Measurements from ENCODE around the gene RAB34. TPM values are rescaled to one million over a fixed set of nuclear protein-coding genes. Genes with fewer than 3 reads are reported as not detected.

The RAB34 gene
- total RNA-seq, 1 donor from 2014 or later = 68.7 TPM

GRCh38 chr17:28719021-28719433 lies 1.4 kb upstream of the RAB34 start:
- TF ChIP-seq CTCF (IDR thresholded peaks at IDR 0.05; ENCODE audit: insufficient read depth, low read length, severe bottlenecking) = no peak
- Histone ChIP-seq H3K4me3 (ENCODE audit: low read depth, low read length) (peak overlapping the region; percentile 11), H3K36me3 (ENCODE audit: control insufficient read depth, insufficient read depth, low read length) (peaks cover 26% of the 10 kb centered on the region), H3K27me3 (ENCODE audit: control insufficient read depth, insufficient read depth, low read length) (no peaks in the 10 kb centered on the region)
- FAIRE-seq (no peak), DNase-seq (ENCODE audit: low read depth) (no peak)

GRCh38 chr17:28718333-28719020 lies 809 bp upstream of the RAB34 start:
- TF ChIP-seq CTCF (IDR thresholded peaks at IDR 0.05; ENCODE audit: insufficient read depth, low read length, severe bottlenecking) = no peak
- H3K4me3 ChIP-seq (ENCODE audit: low read depth, low read length) = peak overlapping the region; percentile 63
- DNase-seq (ENCODE audit: low read depth) (no peak), FAIRE-seq (no peak)
- peaks cover 25% of the 10 kb centered on the region for H3K36me3 ChIP-seq (ENCODE audit: control insufficient read depth, insufficient read depth, low read length)
- no peaks in the 10 kb centered on the region for H3K27me3 ChIP-seq (ENCODE audit: control insufficient read depth, insufficient read depth, low read length)

GRCh38 chr17:28716740-28717577 lies 709 bp downstream of the RAB34 start:
- no peak for TF ChIP-seq CTCF (IDR thresholded peaks at IDR 0.05; ENCODE audit: insufficient read depth, low read length, severe bottlenecking)
- DNase-seq (ENCODE audit: low read depth) = no peak
- Histone ChIP-seq H3K27me3 (ENCODE audit: control insufficient read depth, insufficient read depth, low read length) (no peaks in the 10 kb centered on the region), H3K36me3 (ENCODE audit: control insufficient read depth, insufficient read depth, low read length) (peaks cover 15% of the 10 kb centered on the region), H3K4me3 (ENCODE audit: low read depth, low read length) (peak overlapping the region; percentile 63)
- FAIRE-seq = no peak

- peaks cover 10% of the 10 kb centered on the region for H3K36me3 ChIP-seq (ENCODE audit: control insufficient read depth, insufficient read depth, low read length)
- no peak overlapping the region for H3K4me3 ChIP-seq (ENCODE audit: low read depth, low read length)
- no peaks in the 10 kb centered on the region for H3K27me3 ChIP-seq (ENCODE audit: control insufficient read depth, insufficient read depth, low read length)
- TF ChIP-seq CTCF (IDR thresholded peaks at IDR 0.05; ENCODE audit: insufficient read depth, low read length, severe bottlenecking) = no peak
- no peak for DNase-seq (ENCODE audit: low read depth)
- FAIRE-seq = no peak
Measured at GRCh38 chr17:28715217-28715616, 2.5 kb downstream of the RAB34 start.

- no peak overlapping the region for H3K4me3 ChIP-seq (ENCODE audit: low read depth, low read length)
- no peak for TF ChIP-seq CTCF (IDR thresholded peaks at IDR 0.05; ENCODE audit: insufficient read depth, low read length, severe bottlenecking)
- no peak for DNase-seq (ENCODE audit: low read depth)
- no peak for FAIRE-seq
- peaks cover 10% of the 10 kb centered on the region for H3K36me3 ChIP-seq (ENCODE audit: control insufficient read depth, insufficient read depth, low read length)
- no peaks in the 10 kb centered on the region for H3K27me3 ChIP-seq (ENCODE audit: control insufficient read depth, insufficient read depth, low read length)
Measured at GRCh38 chr17:28714281-28714680, 3.4 kb downstream of the RAB34 start.
